Umbilical cord (tissue), 2 donors: ENCODE data around the gene HELB. TPM values are rescaled to one million over a fixed set of nuclear protein-coding genes. Genes with fewer than 3 reads are reported as not detected.

Experiments
- DNase-seq: peaks from one replicate; pipeline ENCODE4 v3.0.0-alpha.2; 2015; ENCODE audit warnings: low spot score
- total RNA-seq: library from RNA; depleted of rRNA; stranded (reverse); fragments of >200 nt; gene quantifications from one replicate; pipeline ENCODE4 v1.2.3, GENCODE V29; 2014; ENCODE audit warnings: low replicate concordance; ENCODE audit not compliant: insufficient read depth

HELB gene
- total RNA-seq, 1 donor from 2014 or later = 6.0 TPM

- DNase-seq = no peak
Observed at GRCh38 chr12:66359300-66359699, 57.0 kb downstream of the HELB start.

- no peak for DNase-seq
Observed at GRCh38 chr12:66361703-66362102, 59.4 kb downstream of the HELB start.

- peak; percentile 54 for DNase-seq
Observed at GRCh38 chr12:66365718-66366490, 63.6 kb downstream of the HELB start.

GRCh38 chr12:66367015-66367667 is 64.8 kb downstream of the HELB start:
- DNase-seq = peak; percentile 6

DNA sequence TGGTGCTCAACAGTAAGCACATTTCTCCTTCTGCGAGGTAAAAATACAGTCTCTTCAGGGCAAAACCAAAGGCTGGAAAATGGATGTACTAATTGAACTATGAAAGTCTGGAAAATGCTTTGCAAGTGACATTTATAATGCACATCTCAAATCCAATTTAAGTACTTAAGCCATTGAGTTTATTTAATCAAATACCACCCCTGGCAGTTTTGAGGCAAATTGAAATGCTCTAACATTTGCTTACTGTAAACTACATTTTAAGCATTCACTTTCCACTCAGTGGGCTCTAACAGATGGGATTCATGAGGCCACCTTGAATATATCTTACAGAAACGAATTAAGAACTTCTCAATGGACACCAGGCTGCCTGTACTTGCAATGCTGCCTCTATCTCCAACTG is 69.7 kb downstream of the HELB start:
- DNase-seq = no peak

- DNase-seq = no peak
Observed at GRCh38 chr12:66375560-66375959, 73.3 kb downstream of the HELB start.

GRCh38 chr12:66379616-66380015 is 77.3 kb downstream of the HELB start:
- DNase-seq = no peak

DNA sequence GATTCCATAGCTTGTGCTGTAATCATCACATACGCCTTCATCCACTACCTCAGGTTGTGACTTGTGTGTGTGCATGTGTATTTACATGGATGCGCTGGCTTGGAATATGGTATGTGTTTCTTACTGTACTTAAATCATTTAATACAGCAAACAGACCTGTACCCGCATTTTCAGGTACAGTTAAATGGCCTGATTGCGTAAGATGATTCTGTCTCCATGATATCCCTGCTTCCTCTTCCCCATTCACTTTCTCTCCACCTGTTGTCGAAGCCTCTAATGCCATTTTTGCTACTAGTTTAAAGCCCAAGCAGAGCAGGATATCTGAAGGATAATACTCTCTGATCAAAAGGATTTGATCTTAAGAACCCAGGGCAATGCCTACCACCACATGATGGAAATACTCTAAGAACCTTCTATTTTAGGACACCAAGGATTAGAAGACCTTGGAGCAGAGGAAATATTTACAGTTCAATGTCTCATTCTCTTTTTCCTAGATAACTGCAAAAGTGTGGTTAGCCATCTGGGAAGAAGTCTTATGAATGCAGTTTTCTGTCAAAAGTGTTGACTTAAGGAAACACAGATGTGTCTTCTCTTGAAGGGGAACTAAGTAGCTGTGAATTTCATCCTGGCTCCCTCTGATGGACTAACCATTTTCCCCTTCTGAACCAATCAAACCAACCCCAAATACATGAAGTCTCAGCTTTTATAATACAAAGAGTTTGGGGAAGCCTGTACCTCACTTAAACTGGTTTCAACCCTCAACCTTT is 78.7 kb downstream of the HELB start:
- no peak for DNase-seq

DNA sequence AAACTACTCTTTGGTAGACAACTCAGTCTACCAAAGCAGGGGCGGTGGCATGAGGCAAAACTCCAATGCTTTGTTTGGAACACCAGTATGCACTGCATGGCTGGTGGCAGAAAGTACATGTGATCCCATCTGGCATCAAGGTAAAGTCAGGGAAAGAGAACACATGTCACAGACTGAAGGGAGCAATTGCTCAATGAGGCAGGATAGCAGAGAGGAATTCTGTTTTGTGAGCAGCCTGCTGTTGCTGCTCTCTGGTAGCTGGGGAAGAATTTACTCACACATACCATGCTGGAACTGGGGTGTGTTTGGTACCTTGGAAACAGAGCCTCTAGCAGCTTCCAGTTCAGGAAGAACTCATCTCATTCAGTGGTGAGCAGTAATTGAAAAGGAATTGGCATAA is 84.8 kb downstream of the HELB start:
- DNase-seq = no peak

Other genes starting within 250 kb of the HELB start
- 5.5 TPM for gene LLPH, start 171.7 kb upstream of the HELB start, total RNA-seq
- 108 TPM for gene TMBIM4, start 132.5 kb upstream of the HELB start, total RNA-seq
- 21.9 TPM for gene IRAK3, start 113.3 kb upstream of the HELB start, total RNA-seq